RKO (cell line): ENCODE data around the gene ST3GAL5.
"Not testable (repeated sequence)": the region's sequence is repeated elsewhere in the genome, so short reads cannot be mapped to it uniquely, and the experiment has no call there.

Source experiments
- DNase-seq: peaks from one replicate; pipeline ENCODE4 v3.0.0-alpha.2; 2016; ENCODE audit warnings: low spot score

Gene ST3GAL5

GRCh38 chr2:85834466-85834865, 54.3 kb downstream of the ST3GAL5 start:
- DNase-seq = no peak

DNA sequence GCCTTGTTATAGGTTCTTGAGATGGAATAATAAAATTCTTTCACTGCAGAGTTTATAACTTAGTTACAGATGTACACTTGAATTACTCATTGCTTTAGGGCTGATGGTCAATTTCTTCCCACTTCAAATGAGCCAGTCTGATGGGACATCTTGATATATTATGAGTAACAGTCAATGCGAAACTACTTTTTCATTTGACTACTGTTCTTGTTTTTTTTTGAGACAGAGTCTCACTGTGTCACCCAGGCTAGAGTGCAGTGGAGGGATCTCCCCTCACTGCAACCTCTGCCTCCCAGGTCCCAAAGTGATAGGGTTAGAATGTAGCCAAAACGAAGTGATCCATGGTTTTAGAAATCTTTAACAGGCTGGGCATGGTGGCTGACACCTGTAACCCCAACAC, 57.1 kb downstream of the ST3GAL5 start:
- DNase-seq = no peak

- no peak for DNase-seq
Observed at GRCh38 chr2:85830645-85831044, 58.1 kb downstream of the ST3GAL5 start.

- not testable (repeated sequence) for DNase-seq
Observed at GRCh38 chr2:85829394-85829793, 59.4 kb downstream of the ST3GAL5 start.

- no peak for DNase-seq
Observed at GRCh38 chr2:85828725-85829124, 60.1 kb downstream of the ST3GAL5 start.

DNA sequence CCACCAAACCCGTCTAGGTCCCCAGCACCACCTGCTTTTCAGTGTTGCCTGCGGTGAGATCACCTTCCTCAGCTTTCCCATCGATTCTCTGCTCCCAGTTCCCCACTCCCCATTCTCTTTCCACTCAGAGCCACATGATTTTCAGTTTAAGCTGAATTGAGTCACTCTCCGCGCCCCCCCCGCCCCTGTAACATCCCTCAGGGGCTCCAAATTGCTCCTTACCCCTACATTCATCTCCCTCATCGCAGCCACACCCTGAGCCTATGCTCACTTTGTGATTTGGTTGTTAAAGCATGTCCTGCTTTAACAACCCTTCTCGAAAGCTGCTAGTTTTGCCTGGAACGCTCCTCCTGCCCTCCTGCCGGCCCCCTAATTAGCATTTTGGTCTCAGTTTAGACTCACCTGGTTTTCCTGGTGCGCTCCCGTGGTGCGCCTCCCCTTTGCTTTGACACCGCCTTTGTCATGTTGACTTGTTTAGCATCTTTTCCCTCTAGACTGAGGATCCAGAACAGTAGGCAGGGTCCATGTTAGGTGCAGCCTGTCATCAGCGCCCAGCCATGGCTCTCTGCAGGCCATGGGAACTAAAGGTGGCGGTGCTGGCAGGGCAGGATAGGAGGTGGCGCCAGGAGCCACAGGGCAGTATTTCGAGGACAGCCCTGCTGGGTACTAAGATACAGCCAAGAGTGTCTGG, 60.8 kb downstream of the ST3GAL5 start:
- no peak for DNase-seq

GRCh38 chr2:85826990-85827878, 61.6 kb downstream of the ST3GAL5 start:
- DNase-seq = peak; percentile 54

GRCh38 chr2:85823951-85824350, 64.8 kb downstream of the ST3GAL5 start:
- DNase-seq = no peak

- DNase-seq = no peak
Observed at GRCh38 chr2:85822766-85823165, 66.0 kb downstream of the ST3GAL5 start.

DNA sequence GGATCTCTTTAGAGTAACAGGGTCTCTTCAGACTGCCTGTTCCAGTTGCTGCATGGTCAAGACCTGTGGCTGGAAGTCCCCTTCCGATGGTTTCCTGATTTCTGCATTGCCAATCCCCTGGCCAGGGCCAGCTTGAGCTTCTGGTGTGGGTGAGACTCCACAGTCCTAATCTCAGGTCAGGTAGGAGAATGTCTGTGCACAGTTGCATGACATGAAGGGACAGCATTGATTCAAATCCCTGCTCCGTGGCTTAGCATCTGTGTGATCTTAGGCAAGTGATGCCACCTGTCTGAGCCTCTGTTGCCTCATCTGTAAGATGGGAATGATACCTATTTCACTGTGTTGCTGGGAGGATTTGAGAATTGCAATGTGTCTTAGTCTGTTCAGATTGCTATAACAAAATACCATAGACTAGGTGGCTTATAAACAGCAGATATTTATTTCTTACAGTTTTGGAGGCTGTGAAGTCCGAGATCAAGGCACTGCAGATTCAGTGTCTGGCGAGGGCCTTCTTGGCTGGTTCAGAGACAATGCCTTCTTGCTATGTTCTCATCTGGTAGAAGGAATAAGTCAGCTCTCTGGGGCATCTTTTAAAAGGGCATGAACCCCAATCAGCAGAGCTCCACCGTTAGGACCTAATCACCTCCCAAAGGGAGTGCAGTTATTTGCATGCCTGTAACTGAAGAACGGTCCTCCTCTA, 68.8 kb downstream of the ST3GAL5 start:
- DNase-seq = no peak

DNA sequence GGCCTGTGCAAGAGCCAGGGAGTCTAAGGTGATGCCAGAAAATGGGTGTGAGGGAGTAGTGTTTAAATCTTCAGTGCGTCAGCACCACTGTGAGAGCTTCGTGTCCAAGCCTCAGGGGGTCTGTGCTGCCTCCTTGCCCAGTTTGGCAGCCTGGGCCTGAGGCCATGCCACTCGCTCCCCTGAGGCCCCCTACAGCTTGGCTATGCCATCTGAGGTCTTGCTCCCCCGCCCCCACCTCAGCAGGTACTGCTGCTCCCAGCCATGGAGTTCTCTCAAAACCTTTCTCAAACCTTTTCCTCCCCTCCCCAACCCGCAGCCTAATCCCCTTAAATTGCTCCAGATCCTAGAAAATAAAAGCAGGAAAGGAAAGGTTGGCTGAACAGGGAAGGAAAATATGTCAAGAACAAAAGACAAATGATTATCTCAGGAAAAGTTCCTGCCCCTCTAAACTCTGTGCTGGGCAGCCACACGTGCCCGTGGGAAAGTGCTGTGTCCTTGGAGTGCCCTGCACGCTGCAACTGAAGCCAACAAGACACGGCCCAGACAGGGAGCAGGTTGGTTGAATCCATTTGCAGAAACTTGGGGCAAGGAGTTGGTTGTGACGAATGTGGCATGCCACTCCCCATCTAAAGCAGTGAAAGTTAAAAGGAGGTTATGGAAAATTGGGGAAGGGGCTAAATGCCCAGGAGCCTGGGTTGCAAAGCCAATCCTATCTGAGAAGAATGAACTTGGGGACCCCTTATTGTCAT, 73.8 kb downstream of the ST3GAL5 start:
- no peak for DNase-seq

GRCh38 chr2:85813982-85814801, 74.6 kb downstream of the ST3GAL5 start:
- DNase-seq = peak; percentile 74

DNA sequence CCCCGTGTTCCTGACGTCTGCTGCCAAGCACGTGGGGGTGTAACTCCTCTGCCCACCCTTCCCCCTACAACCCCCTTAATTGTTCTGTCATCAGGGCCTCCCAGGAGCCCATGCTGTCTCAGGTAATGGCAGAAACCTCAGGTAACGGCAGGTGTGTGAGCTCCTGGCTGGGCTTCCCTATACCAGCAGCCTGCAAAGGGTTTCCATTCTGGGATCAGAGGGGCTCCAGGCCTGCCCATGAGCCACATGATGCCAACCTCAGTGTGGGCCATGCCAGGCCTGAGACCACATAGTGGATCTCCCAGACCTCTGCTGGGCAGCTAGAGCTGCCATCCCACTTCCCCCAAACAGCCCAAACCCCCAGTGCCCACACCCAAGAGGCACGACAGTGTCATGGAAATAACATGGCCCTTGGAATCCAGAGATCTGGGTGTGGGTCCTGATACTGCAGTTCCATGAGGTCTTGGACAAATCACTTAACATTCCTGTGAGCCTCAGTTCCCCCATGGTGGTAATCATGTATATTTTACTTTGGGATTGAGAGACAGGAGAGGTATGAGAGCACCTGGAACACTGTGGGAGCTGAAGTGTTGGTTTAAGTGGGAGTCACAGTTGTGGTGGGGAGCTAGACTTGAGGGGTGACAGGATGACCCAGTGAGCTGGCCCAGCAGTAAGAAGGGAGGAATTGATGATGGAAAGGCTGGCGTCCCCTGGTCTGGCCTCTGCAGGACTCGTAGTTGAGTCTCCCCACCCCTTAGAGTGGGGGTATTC, 75.4 kb downstream of the ST3GAL5 start:
- no peak for DNase-seq

DNA sequence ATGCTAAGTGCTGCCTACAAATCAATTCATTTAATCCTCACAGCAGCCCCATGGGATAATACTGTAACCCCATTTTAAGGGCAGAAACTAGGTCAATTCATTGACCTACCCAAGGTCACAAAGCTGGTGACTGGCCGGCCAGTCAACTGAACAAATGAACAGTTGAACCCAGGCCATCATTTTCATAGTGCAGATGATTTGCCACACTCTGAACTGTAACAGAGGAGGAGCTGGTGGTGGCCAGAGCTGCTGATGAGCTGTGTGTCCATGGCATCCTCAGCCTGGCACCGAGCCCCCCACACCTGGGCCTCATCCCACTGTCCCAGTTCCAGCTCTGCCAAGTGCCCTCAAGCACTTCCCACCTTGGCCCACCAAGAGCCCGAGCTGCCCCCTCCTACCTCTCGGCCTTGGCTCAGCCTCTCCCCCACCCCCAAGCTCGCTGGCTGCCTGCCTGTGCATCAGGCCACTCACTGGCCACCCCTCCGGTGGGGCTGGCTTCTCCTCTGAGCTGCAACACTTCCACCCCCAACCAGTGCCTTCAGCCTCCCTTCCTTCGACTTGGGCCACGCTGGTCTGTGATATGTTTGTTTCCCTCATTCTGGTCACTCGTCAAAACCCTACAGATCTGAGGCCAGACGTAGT, 76.6 kb downstream of the ST3GAL5 start:
- DNase-seq = no peak

- no peak for DNase-seq
Observed at GRCh38 chr2:85811180-85812093, 77.4 kb downstream of the ST3GAL5 start.

DNA sequence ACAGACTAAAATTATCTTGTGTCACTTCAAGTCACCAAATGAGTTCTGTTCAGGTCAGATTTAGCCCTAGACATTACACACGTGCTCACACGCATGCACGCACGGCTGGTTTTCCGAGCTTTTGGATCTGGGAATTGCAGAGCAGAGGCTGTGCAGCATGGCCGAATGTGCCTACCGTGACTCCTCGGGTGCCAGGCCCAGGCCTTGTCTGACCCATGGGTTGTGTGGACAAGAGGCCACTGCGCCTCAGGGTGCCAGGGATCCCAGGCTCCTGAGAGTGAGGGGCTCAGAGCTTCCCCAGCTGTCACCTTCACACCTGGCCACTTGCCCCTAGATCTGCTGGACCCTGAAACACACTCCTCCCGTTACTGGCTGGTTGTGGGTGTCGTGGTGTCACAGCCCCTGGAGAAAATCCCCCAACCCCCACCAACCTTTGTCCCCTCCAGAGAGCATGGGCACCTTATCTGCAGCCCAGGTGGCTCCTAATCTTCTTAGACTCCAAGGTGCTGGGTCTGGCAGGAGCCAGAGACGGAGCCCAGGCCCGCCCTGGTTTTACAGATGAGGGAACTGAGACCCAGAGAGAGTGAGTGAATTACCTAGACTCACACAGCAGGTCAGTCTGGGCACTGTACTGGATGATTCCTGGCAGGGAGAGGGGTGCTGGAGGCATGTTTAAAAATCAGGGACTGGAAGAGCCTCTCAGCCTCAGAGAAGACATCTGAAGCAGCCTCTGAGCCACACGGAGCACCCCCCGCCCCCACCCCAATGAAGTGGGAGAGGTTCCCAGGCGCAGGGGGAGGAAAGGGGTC, 78.2 kb downstream of the ST3GAL5 start:
- no peak for DNase-seq

DNA sequence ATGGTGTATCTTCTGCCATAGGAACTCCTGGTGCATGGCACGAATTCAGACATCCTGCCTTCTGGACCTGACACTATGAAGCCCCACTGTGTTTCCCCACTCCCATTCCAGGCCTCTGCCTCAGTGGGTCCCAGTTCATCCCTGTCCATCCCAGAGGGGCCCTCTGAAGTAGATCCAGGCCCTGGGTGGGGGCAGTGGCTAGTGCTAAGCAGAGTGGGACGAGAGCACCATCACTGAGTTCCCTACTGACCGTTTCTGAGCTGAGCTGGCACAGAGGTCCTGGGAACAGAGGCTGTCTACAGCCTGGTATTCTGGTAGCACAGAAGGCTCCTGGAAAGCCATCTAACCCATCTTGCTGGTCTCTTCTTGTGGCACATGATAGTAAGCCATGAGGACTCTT, 81.0 kb downstream of the ST3GAL5 start:
- no peak for DNase-seq
